Upper lobe of right lung (tissue), 1 donor: ENCODE measurements around the gene CCDC40. TPM values are rescaled to one million over a fixed set of nuclear protein-coding genes. Genes with fewer than 3 reads are reported as not detected.
A peak's percentile ranks its signal among the peaks of the same experiment; 100 is the strongest.

Source experiments
- ATAC-seq: fragments of 200-7000 bp; cut with Tn5 transposase; one replicate; pipeline ENCODE4 v1.9.1; 2020; ENCODE audit warnings: mild to moderate bottlenecking, moderate library complexity
- DNase-seq: peaks from one replicate; pipeline ENCODE4 v3.0.0-alpha.2; 2020
- H3K27ac ChIP-seq: fragments of 200-600 bp; one replicate; pipeline ENCODE4 v1.8.0; 2022
- H3K27me3 ChIP-seq: fragments of 200-600 bp; one replicate; pipeline ENCODE4 v1.8.0; 2022; ENCODE audit warnings: mild to moderate bottlenecking
- H3K36me3 ChIP-seq: fragments of 200-600 bp; one replicate; pipeline ENCODE4 v1.8.0; 2022
- H3K4me1 ChIP-seq: fragments of 200-600 bp; one replicate; pipeline ENCODE4 v1.8.0; 2022
- H3K4me3 ChIP-seq: fragments of 200-600 bp; one replicate; pipeline ENCODE4 v1.8.0; 2022; ENCODE audit warnings: mild to moderate bottlenecking
- H3K9me3 ChIP-seq: fragments of 200-600 bp; one replicate; pipeline ENCODE4 v1.8.0; 2022
- CTCF ChIP-seq: fragments of 200-600 bp; IDR thresholded peaks from one replicate; pipeline ENCODE4 v1.8.0; 2022; ENCODE audit warnings: antibody characterized with exemption
- intact Hi-C: fragments of 100-400 bp; cut with DNase I; formaldehyde crosslinking; loops from one replicate; pipeline ENCODE4 v1.11.0; 2022
- total RNA-seq: library from RNA; stranded (reverse); fragmentation: NEBNext Ultra II Directional; extraction: Animal tissue kit (Norgen Biotek cat#: 25700); gene quantifications from one replicate; pipeline ENCODE4 v1.2.1, GENCODE V29; 2021
- donor health status: DM: no; HTN: yes; CAD: no; lungs with severe emphysema.

The CCDC40 gene
- total RNA-seq, 1 donor from 2014 or later, result 3.5 TPM

GRCh38 chr17:80017226-80018010 is 19.0 kb upstream of the CCDC40 start:
- no peak overlapping the region for H3K4me3 ChIP-seq
- peaks cover 13% of the 10 kb centered on the region for H3K4me1 ChIP-seq
- H3K36me3 ChIP-seq, result peaks cover 9% of the 10 kb centered on the region
- no peaks in the 10 kb centered on the region for H3K27me3 ChIP-seq
- no peaks in the 10 kb centered on the region for H3K9me3 ChIP-seq
- no peak for TF ChIP-seq CTCF
- DNase-seq (no peak), ATAC-seq (no peak)
- intact Hi-C loops, result no loop called here
- no peak overlapping the region for H3K27ac ChIP-seq

GRCh38 chr17:80018917-80019651 is 17.4 kb upstream of the CCDC40 start:
- H3K36me3 ChIP-seq, result no peaks in the 10 kb centered on the region
- H3K9me3 ChIP-seq, result no peaks in the 10 kb centered on the region
- no peak overlapping the region for H3K4me3 ChIP-seq
- no peaks in the 10 kb centered on the region for H3K27me3 ChIP-seq
- H3K4me1 ChIP-seq, result peaks cover 13% of the 10 kb centered on the region
- DNase-seq (peak; percentile 57), ATAC-seq (no peak)
- no peak for TF ChIP-seq CTCF
- H3K27ac ChIP-seq, result no peak overlapping the region
- intact Hi-C loops, result no loop called here

GRCh38 chr17:80021600-80021999 is 14.8 kb upstream of the CCDC40 start:
- Histone ChIP-seq H3K4me1 (peaks cover 13% of the 10 kb centered on the region), H3K27ac (no peak overlapping the region), H3K36me3 (no peaks in the 10 kb centered on the region), H3K27me3 (no peaks in the 10 kb centered on the region), H3K9me3 (no peaks in the 10 kb centered on the region), H3K4me3 (no peak overlapping the region)
- no peak for DNase-seq
- intact Hi-C loops, result no loop called here
- TF ChIP-seq CTCF, result no peak
- no peak for ATAC-seq

- H3K4me3 ChIP-seq, result no peak overlapping the region
- no peak for TF ChIP-seq CTCF
- no peak overlapping the region for H3K27ac ChIP-seq
- intact Hi-C loops, result no loop called here
- H3K36me3 ChIP-seq, result no peaks in the 10 kb centered on the region
- DNase-seq (no peak), ATAC-seq (peak; percentile 41)
- H3K9me3 ChIP-seq, result no peaks in the 10 kb centered on the region
- no peaks in the 10 kb centered on the region for H3K27me3 ChIP-seq
- peaks cover 22% of the 10 kb centered on the region for H3K4me1 ChIP-seq
Measured at GRCh38 chr17:80023481-80024205, 12.8 kb upstream of the CCDC40 start.

GRCh38 chr17:80024206-80024972 is 12.1 kb upstream of the CCDC40 start:
- Histone ChIP-seq H3K4me3 (no peak overlapping the region), H3K27ac (no peak overlapping the region), H3K9me3 (no peaks in the 10 kb centered on the region), H3K4me1 (peaks cover 21% of the 10 kb centered on the region), H3K27me3 (no peaks in the 10 kb centered on the region), H3K36me3 (no peaks in the 10 kb centered on the region)
- ATAC-seq, result peak; percentile 53
- TF ChIP-seq CTCF, result no peak
- intact Hi-C loops, result no loop called here
- DNase-seq, result no peak
